PC-9 (cell line): ENCODE results near the gene PEAK3.

Experiments
- EZH2 ChIP-seq: fragments of 200-600 bp; sonication (generic); IDR thresholded peaks from 2 replicates; pipeline ENCODE4 v1.8.0; 2017; ENCODE audit warnings: antibody characterized with exemption, low read depth
- TF ChIP-seq, protein P1 (sequence below): fragments of 200-600 bp; sonication (generic); conservative IDR thresholded peaks from 2 replicates; pipeline ENCODE4 v1.6.1; 2017; ENCODE audit warnings: mixed run types, antibody characterized with exemption, mild to moderate bottlenecking, moderate library complexity

GRCh38 chr19:2317300-2317699 is 35.3 kb upstream of the PEAK3 start:
- TF ChIP-seq, protein P1, sequence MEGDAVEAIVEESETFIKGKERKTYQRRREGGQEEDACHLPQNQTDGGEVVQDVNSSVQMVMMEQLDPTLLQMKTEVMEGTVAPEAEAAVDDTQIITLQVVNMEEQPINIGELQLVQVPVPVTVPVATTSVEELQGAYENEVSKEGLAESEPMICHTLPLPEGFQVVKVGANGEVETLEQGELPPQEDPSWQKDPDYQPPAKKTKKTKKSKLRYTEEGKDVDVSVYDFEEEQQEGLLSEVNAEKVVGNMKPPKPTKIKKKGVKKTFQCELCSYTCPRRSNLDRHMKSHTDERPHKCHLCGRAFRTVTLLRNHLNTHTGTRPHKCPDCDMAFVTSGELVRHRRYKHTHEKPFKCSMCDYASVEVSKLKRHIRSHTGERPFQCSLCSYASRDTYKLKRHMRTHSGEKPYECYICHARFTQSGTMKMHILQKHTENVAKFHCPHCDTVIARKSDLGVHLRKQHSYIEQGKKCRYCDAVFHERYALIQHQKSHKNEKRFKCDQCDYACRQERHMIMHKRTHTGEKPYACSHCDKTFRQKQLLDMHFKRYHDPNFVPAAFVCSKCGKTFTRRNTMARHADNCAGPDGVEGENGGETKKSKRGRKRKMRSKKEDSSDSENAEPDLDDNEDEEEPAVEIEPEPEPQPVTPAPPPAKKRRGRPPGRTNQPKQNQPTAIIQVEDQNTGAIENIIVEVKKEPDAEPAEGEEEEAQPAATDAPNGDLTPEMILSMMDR: no peak
- TF ChIP-seq EZH2: no peak
